Activated naive CD8-positive, alpha-beta T cell treated with anti-CD3 and anti-CD28 coated beads, Interleukin-2, amount 10 ng/mL, durations not matched to agents 7 days and 5 days (primary cell): ENCODE measurements around the gene NKPD1. TPM values are rescaled to one million over a fixed set of nuclear protein-coding genes. Genes with fewer than 3 reads are reported as not detected.

ENCODE experiments used
- ATAC-seq: fragments of 150-1000 bp; cut with Tn5 transposase; one replicate; pipeline ENCODE4 v1.10.0; 2021; ENCODE audit warnings: low read depth, moderate library complexity
- POLR2A ChIA-PET: fragments of 350-600 bp; sonication (Branson Sonifier 250); formaldehyde crosslinking; loops from one replicate; lab custom pipeline; 2021; ENCODE audit warnings: antibody characterized with exemption; lab: Charles Lee
- DNase-seq: peaks from one replicate; pipeline ENCODE4 v3.0.0; 2021
- H3K27ac Mint-ChIP-seq: one replicate; pipeline ENCODE4 v1.8.0; 2022; ENCODE audit warnings: mild to moderate bottlenecking, mixed read lengths
- H3K27me3 Mint-ChIP-seq: one replicate; pipeline ENCODE4 v1.8.0; 2022; ENCODE audit warnings: mild to moderate bottlenecking, moderate library complexity, mixed read lengths
- H3K36me3 Mint-ChIP-seq: one replicate; pipeline ENCODE4 v1.8.0; 2021; ENCODE audit warnings: mild to moderate bottlenecking, mixed read lengths
- H3K4me1 Mint-ChIP-seq: one replicate; pipeline ENCODE4 v1.8.0; 2021; ENCODE audit warnings: mixed read lengths
- H3K4me3 Mint-ChIP-seq: one replicate; pipeline ENCODE4 v1.8.0; 2022; ENCODE audit warnings: mild to moderate bottlenecking, moderate library complexity, mixed read lengths
- H3K9me3 Mint-ChIP-seq: one replicate; pipeline ENCODE4 v1.8.0; 2021; ENCODE audit warnings: mixed read lengths
- total RNA-seq, 2 experiments: library from RNA; stranded (reverse); gene quantifications; one replicate each; pipeline ENCODE4 v1.2.3, GENCODE V29; 2021

NKPD1 gene
- total RNA-seq, 2 experiments from 2014 or later = 0.31 to 0.47 TPM

- DNase-seq = no peak
- H3K4me1 Mint-ChIP-seq = peaks cover 43% of the 10 kb centered on the region
- H3K9me3 Mint-ChIP-seq = no peaks in the 10 kb centered on the region
Observed at GRCh38 chr19:45113628-45114027, 47.2 kb downstream of the NKPD1 start.

GRCh38 chr19:45112111-45112827, 48.5 kb downstream of the NKPD1 start:
- Mint-ChIP-seq H3K9me3 (no peaks in the 10 kb centered on the region), H3K4me3 (no peak overlapping the region), H3K36me3 (peaks cover 2% of the 10 kb centered on the region), H3K27me3 (no peaks in the 10 kb centered on the region), H3K4me1 (peaks cover 30% of the 10 kb centered on the region), H3K27ac (no peak overlapping the region)
- ATAC-seq (no peak), DNase-seq (no peak)
- POLR2A ChIA-PET = interaction anchor here (0.6 to 1.6 kb wide), 2 partner anchors 9 to 146 kb away, joined by 3 to 5 read pairs; no protein-coding TSS in a partner anchor

More at GRCh38 chr19:45113628-45114027, 47.2 kb downstream of the NKPD1 start:
- Mint-ChIP-seq H3K27ac (no peak overlapping the region), H3K36me3 (peaks cover 2% of the 10 kb centered on the region), H3K27me3 (no peaks in the 10 kb centered on the region), H3K4me3 (no peak overlapping the region)
- POLR2A ChIA-PET = interaction anchor here (1.6 kb wide), 2 partner anchors 10 to 21 kb away, joined by 4 to 5 read pairs; no protein-coding TSS in a partner anchor
- no peak for ATAC-seq

Other genes with a start within 250 kb of the NKPD1 start
- gene APOC1, start 246.4 kb downstream of the NKPD1 start, total RNA-seq = 10 to 100 TPM; 11.6 to 12.7 TPM
- gene APOC4, start 218.7 kb downstream of the NKPD1 start, total RNA-seq = not detected
- gene APOC2, start 214.9 kb downstream of the NKPD1 start, total RNA-seq = not detected
- 10 to 100 TPM; 63.8 to 65.3 TPM for gene CLPTM1, start 205.6 kb downstream of the NKPD1 start, total RNA-seq
- 10 to 100 TPM; 20.8 to 24.2 TPM for gene RELB, start 159.5 kb downstream of the NKPD1 start, total RNA-seq
- 100 to 1,000 TPM; 128 to 129 TPM for gene CLASRP, start 121.9 kb downstream of the NKPD1 start, total RNA-seq
- gene ZNF296, start 84.5 kb downstream of the NKPD1 start, total RNA-seq = 1 to 10 TPM; 4.8 TPM
- 10 to 100 TPM; 24.8 to 26.2 TPM for gene GEMIN7, start 81.7 kb downstream of the NKPD1 start, total RNA-seq
- gene PPP1R37, start 67.8 kb downstream of the NKPD1 start, total RNA-seq = 10 to 100 TPM; 29.5 to 31.9 TPM
- 10 to 100 TPM; 61.1 to 63.6 TPM for gene TRAPPC6A, start 17.3 kb upstream of the NKPD1 start, total RNA-seq
- gene BLOC1S3, start 17.8 kb upstream of the NKPD1 start, total RNA-seq = 10 to 100 TPM; 21.9 to 22.8 TPM
- gene EXOC3L2, start 84.4 kb upstream of the NKPD1 start, total RNA-seq = not detected
- 10 to 100 TPM; 24.8 to 26.1 TPM for gene MARK4, start 90.3 kb upstream of the NKPD1 start, total RNA-seq
- not detected for gene CKM, start 161.9 kb upstream of the NKPD1 start, total RNA-seq
- not detected for gene KLC3, start 179.8 kb upstream of the NKPD1 start, total RNA-seq
- 10 to 100 TPM; 20.0 to 28.2 TPM for gene ERCC2, start 209.6 kb upstream of the NKPD1 start, total RNA-seq
- 10 to 100 TPM; 20.2 to 25.7 TPM for gene PPP1R13L, start 244.1 kb upstream of the NKPD1 start, total RNA-seq
- 1 to 10 TPM; 6.0 to 6.3 TPM for gene POLR1G, start 245.7 kb upstream of the NKPD1 start, total RNA-seq